ENCODE results near the gene SYCP2L. TPM values are rescaled to one million over a fixed set of nuclear protein-coding genes. Genes with fewer than 3 reads are reported as not detected.

SYCP2L gene
- total and polyA plus RNA-seq, 3 experiments from 2014 or later: not detected

DNA sequence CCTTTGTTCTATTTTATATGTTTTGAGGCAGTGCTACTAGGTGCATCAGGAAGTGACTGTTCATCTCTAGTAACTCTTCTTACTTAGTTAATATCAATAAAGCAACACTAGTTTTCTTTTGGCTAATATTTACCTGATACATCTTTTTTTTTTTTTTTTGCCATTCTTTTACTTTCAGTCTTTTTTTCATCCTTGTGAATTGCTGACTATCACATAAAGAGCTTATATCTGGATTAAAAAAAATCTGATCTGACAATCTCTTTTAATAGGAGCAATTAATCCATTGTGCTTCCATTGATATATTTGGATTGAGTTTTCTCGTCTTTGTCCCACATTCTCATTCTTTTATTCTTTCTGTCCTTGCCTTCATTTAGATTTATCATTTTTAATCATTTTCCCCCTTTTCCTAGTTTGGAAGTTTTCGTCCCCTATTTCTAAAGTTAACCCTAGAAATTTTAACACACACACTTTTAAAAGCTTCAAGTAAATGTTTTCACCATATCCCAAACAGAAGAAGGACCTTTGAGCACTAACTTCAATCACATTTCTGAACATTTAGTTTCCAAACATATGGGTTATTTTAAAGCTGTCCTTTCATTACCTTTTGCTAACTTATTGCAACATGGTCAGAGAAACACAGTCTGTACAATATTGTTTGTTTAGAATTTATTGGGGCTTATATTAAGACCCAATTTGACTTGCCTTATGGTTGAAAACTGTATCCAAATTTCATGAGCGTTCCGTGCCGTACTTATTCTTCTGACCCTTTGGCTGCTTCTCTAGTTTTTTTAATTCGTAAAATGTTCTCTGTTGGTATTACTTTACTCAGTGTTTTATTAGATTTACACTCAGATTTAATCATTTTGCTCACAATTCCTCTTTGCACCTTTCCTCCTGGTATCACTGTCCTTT is 63.0 kb downstream of the SYCP2L start:
- CTCF ChIA-PET: no interaction called here
- Mint-ChIP-seq H3K27me3 (peaks cover 8 to 41% of the 10 kb centered on the region in 2 donors), H3K4me3 (no peak overlapping the region), H3K27ac (no peak overlapping the region), H3K9me3 (peaks cover 0 to 4% (median 0%) of the 10 kb centered on the region in 5 donors), H3K36me3 (peaks cover 0 to 3% (median 3%) of the 10 kb centered on the region in 3 donors), H3K4me1 (no peaks in the 10 kb centered on the region)
- POLR2A ChIA-PET: no interaction called here
- Histone ChIP-seq H3K4me3 (ENCODE audit: low read length) (no peak overlapping the region), H3K36me3 (ENCODE audit: insufficient read depth, low read length) (no peaks in the 10 kb centered on the region), H3K27me3 (ENCODE audit: insufficient read depth, low read length, poor library complexity, severe bottlenecking) (no peaks in the 10 kb centered on the region), H3K27ac (ENCODE audit: low read depth, low read length) (no peak overlapping the region), H3K9me3 (ENCODE audit: low read length) (no peaks in the 10 kb centered on the region), H3K4me1 (ENCODE audit: insufficient read depth, low read length) (no peaks in the 10 kb centered on the region)
- DNase-seq: no peak

DNA sequence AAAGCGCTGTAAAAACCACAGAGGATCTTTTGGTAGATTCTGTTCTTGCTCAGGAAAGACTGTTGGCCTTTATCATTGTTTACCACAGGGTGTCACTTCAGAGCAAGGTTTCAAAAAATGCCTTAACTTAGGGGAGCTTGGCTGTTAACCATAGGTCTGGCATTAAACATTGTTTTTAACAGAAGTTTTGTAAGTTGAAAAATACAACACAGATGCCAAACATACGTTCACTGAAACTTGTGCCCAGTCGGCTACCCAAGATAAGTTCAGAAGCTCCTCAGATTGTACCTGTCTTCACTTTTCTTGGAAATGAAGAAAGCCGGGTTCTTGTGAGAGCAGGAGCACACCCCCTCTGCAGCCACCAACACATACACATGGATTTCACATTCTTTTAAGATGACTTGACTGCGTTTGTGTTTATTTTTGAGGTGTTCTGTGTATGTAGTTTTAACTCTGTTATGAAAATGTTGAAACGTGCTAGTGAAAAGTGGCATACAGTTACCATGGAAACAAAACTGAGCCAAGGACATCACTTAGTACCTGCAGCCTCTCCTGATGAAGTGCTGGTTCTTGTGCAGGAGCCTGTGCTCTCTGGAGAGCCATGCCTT is 64.9 kb downstream of the SYCP2L start:
- CTCF ChIA-PET: no interaction called here
- no peak for DNase-seq
- H3K9me3 ChIP-seq (ENCODE audit: low read length): no peaks in the 10 kb centered on the region

DNA sequence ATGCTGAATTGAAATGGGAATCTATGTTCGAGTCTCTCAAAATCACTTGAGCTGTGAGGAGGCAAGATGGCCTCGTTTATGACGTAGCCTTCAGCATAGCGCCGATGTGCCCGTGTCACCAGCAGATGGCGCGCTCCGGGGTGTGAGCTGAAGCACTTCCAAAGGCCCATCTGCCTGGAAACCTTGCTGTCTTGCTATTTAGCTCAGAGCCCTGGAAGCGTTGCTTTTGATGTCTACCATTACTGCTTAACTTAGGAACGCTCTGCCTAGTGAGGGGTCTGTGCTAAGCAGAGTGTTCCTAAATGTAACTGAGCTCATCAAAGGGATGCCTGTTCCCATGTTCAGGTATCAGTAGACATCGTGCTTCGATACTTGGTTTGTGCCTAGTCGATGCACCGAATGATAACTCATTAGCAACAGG is 67.7 kb downstream of the SYCP2L start:
- no peaks in the 10 kb centered on the region for H3K4me1 ChIP-seq (ENCODE audit: insufficient read depth, low read length)
- no peak overlapping the region for H3K4me3 Mint-ChIP-seq
- ChIA-PET POLR2A (no interaction called here), CTCF (interaction anchor here (0.7 to 1.6 kb wide), 2 partner anchors 24 to 542 kb away, joined by 4 to 6 read pairs; no protein-coding TSS in a partner anchor)
- no peaks in the 10 kb centered on the region for H3K4me1 Mint-ChIP-seq
- H3K27ac ChIP-seq (ENCODE audit: low read depth, low read length): no peak overlapping the region
- H3K9me3 Mint-ChIP-seq: peaks cover 0 to 2% (median 0%) of the 10 kb centered on the region in 5 donors
- H3K27me3 Mint-ChIP-seq: peaks cover 8 to 32% of the 10 kb centered on the region in 2 donors
- peaks cover 0 to 3% (median 3%) of the 10 kb centered on the region in 3 donors for H3K36me3 Mint-ChIP-seq
- no peaks in the 10 kb centered on the region for H3K27me3 ChIP-seq (ENCODE audit: insufficient read depth, low read length, poor library complexity, severe bottlenecking)
- H3K9me3 ChIP-seq (ENCODE audit: low read length): no peaks in the 10 kb centered on the region
- H3K36me3 ChIP-seq (ENCODE audit: insufficient read depth, low read length): no peaks in the 10 kb centered on the region
- H3K27ac Mint-ChIP-seq: no peak overlapping the region
- DNase-seq: peak; percentile 17 to 62 (median 26)
- no peak overlapping the region for H3K4me3 ChIP-seq (ENCODE audit: low read length)

More for the DNA sequence above, 64.9 kb downstream of the SYCP2L start:
- Histone ChIP-seq H3K27ac (ENCODE audit: low read depth, low read length) (no peak overlapping the region), H3K36me3 (ENCODE audit: insufficient read depth, low read length) (no peaks in the 10 kb centered on the region), H3K27me3 (ENCODE audit: insufficient read depth, low read length, poor library complexity, severe bottlenecking) (no peaks in the 10 kb centered on the region), H3K4me3 (ENCODE audit: low read length) (no peak overlapping the region), H3K4me1 (ENCODE audit: insufficient read depth, low read length) (no peaks in the 10 kb centered on the region)
- POLR2A ChIA-PET: no interaction called here
- H3K27ac Mint-ChIP-seq: no peak overlapping the region
- H3K4me1 Mint-ChIP-seq: no peaks in the 10 kb centered on the region
- H3K9me3 Mint-ChIP-seq: peaks cover 0 to 4% (median 0%) of the 10 kb centered on the region in 5 donors
- peaks cover 8 to 41% of the 10 kb centered on the region in 2 donors for H3K27me3 Mint-ChIP-seq
- H3K4me3 Mint-ChIP-seq: no peak overlapping the region
- peaks cover 0 to 3% (median 3%) of the 10 kb centered on the region in 3 donors for H3K36me3 Mint-ChIP-seq

DNA sequence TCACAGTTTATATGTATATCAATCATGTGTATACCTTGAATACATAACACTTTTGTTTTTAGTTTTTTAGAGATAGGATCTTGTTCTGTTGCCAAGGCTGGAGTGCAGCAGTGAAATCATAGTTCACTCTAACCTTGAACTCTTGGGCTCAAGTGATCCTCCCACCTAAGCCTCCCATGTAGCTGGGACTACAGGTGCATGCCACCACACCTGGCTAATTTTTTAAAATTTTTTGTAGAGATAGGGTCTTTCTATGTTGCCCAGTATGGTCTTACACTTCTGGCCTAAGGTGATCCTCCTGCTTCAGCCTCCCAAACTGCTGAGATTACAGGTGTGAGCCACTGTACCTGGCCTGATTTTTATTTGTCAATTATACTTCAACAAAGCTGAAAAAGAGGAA is 69.9 kb downstream of the SYCP2L start:
- H3K4me1 Mint-ChIP-seq: no peaks in the 10 kb centered on the region

DNA sequence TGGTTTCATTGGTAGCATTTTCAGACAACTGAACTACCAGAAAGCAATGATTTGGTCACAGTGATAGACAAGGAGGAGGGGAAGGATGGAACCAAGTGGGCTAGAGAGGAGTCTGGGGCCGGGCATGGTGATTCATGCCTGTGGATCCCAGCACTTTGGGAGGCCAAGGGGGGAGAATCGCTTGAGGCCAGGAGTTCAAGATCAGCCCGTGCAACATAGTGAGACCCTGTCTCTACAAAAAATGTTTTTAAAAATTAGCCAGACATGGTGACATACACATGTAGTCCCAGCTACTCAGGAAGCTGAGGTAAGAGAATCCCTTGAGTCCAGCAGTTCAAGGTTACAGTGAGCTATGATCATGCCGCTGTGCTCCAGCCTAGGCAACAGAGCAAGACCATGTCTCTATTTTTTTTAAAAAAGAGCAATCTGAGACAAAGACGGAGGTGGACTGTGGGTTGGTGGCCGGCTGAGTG is 70.6 kb downstream of the SYCP2L start:
- no peak overlapping the region for H3K4me3 Mint-ChIP-seq
- DNase-seq: no peak
- no peak overlapping the region for H3K27ac Mint-ChIP-seq
- H3K36me3 Mint-ChIP-seq: peaks cover 0 to 3% (median 3%) of the 10 kb centered on the region in 3 donors
- POLR2A ChIA-PET: no interaction called here
- Histone ChIP-seq H3K27ac (ENCODE audit: low read depth, low read length) (no peak overlapping the region), H3K27me3 (ENCODE audit: insufficient read depth, low read length, poor library complexity, severe bottlenecking) (no peaks in the 10 kb centered on the region), H3K4me3 (ENCODE audit: low read length) (no peak overlapping the region), H3K36me3 (ENCODE audit: insufficient read depth, low read length) (no peaks in the 10 kb centered on the region), H3K9me3 (ENCODE audit: low read length) (no peaks in the 10 kb centered on the region), H3K4me1 (ENCODE audit: insufficient read depth, low read length) (no peaks in the 10 kb centered on the region)
- CTCF ChIA-PET: no interaction called here
- H3K9me3 Mint-ChIP-seq: peaks cover 0 to 2% (median 0%) of the 10 kb centered on the region in 5 donors
- no peaks in the 10 kb centered on the region for H3K4me1 Mint-ChIP-seq
- H3K27me3 Mint-ChIP-seq: peaks cover 8 to 31% of the 10 kb centered on the region in 2 donors

More for the DNA sequence above, 69.9 kb downstream of the SYCP2L start:
- Histone ChIP-seq H3K9me3 (ENCODE audit: low read length) (no peaks in the 10 kb centered on the region), H3K4me3 (ENCODE audit: low read length) (no peak overlapping the region), H3K4me1 (ENCODE audit: insufficient read depth, low read length) (no peaks in the 10 kb centered on the region), H3K27me3 (ENCODE audit: insufficient read depth, low read length, poor library complexity, severe bottlenecking) (no peaks in the 10 kb centered on the region), H3K36me3 (ENCODE audit: insufficient read depth, low read length) (no peaks in the 10 kb centered on the region), H3K27ac (ENCODE audit: low read depth, low read length) (no peak overlapping the region)
- ChIA-PET CTCF (no interaction called here), POLR2A (no interaction called here)
- peaks cover 8 to 37% of the 10 kb centered on the region in 2 donors for H3K27me3 Mint-ChIP-seq
- no peak overlapping the region for H3K27ac Mint-ChIP-seq
- H3K4me3 Mint-ChIP-seq: no peak overlapping the region
- no peak for DNase-seq
- peaks cover 0 to 2% (median 0%) of the 10 kb centered on the region in 5 donors for H3K9me3 Mint-ChIP-seq
- peaks cover 0 to 3% (median 3%) of the 10 kb centered on the region in 3 donors for H3K36me3 Mint-ChIP-seq

DNA sequence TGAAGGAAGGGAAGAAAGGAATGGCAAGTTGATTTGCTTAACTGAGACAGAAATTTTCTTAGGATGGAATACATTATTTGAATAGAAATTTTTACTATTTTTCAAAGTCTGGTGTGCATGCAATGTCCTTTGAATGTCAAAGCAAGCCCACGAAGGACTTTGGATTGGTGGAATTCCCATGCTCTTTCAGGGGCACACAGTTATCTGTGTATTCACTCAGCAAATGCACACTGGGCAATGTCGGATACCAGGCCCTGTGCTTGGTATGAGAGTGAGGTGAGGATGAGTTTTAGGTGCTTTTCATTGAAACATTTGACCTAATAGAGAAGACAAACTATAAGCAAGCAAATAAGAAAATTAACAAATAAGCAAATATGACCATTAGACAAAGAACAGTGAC is 73.3 kb downstream of the SYCP2L start:
- H3K27me3 ChIP-seq (ENCODE audit: insufficient read depth, low read length, poor library complexity, severe bottlenecking): no peaks in the 10 kb centered on the region
- H3K36me3 ChIP-seq (ENCODE audit: insufficient read depth, low read length): no peaks in the 10 kb centered on the region
- ChIA-PET CTCF (no interaction called here), POLR2A (no interaction called here)
- Mint-ChIP-seq H3K9me3 (peaks cover under 1 to 5% (median 4%) of the 10 kb centered on the region in 5 donors), H3K36me3 (peaks cover 0 to 6% (median 0%) of the 10 kb centered on the region in 3 donors), H3K27ac (no peak overlapping the region), H3K4me3 (no peak overlapping the region), H3K4me1 (no peaks in the 10 kb centered on the region), H3K27me3 (peaks cover 6 to 31% of the 10 kb centered on the region in 2 donors)
- DNase-seq: no peak
- no peaks in the 10 kb centered on the region for H3K4me1 ChIP-seq (ENCODE audit: insufficient read depth, low read length)
- no peak overlapping the region for H3K27ac ChIP-seq (ENCODE audit: low read depth, low read length)
- H3K4me3 ChIP-seq (ENCODE audit: low read length): no peak overlapping the region
- no peaks in the 10 kb centered on the region for H3K9me3 ChIP-seq (ENCODE audit: low read length)

DNA sequence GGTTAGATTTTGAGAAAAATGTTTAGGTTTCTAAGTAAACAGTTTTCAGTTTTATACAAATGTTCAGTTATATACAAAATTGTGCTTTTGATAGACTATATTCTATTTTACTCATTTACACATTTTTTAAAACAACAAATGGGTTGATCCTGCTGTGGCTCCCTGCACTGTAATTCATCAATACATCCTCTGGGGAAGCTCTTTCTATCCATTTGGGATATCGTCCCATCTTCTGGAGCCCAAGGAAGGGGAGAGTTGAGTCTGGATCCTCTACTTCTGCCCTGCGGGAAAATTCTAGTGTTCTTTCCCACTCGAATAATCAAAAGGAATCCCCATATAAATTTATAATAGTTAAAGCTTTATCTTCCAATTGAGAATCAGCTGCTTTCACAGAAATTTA is 75.0 kb downstream of the SYCP2L start:
- ChIA-PET CTCF (no interaction called here), POLR2A (no interaction called here)
- H3K9me3 Mint-ChIP-seq: peaks cover 9 to 16% (median 13%) of the 10 kb centered on the region in 5 donors
- H3K4me1 ChIP-seq (ENCODE audit: insufficient read depth, low read length): no peaks in the 10 kb centered on the region
- no peak for DNase-seq
- H3K27me3 Mint-ChIP-seq: peaks cover 6 to 41% of the 10 kb centered on the region in 2 donors
- H3K4me3 ChIP-seq (ENCODE audit: low read length): no peak overlapping the region
- no peaks in the 10 kb centered on the region for H3K4me1 Mint-ChIP-seq
- H3K36me3 Mint-ChIP-seq: peaks cover 0 to 9% (median 0%) of the 10 kb centered on the region in 3 donors
- H3K27ac Mint-ChIP-seq: no peak overlapping the region
- no peaks in the 10 kb centered on the region for H3K9me3 ChIP-seq (ENCODE audit: low read length)
- H3K27me3 ChIP-seq (ENCODE audit: insufficient read depth, low read length, poor library complexity, severe bottlenecking): no peaks in the 10 kb centered on the region
- no peaks in the 10 kb centered on the region for H3K36me3 ChIP-seq (ENCODE audit: insufficient read depth, low read length)
- no peak overlapping the region for H3K27ac ChIP-seq (ENCODE audit: low read depth, low read length)
- H3K4me3 Mint-ChIP-seq: no peak overlapping the region

DNA sequence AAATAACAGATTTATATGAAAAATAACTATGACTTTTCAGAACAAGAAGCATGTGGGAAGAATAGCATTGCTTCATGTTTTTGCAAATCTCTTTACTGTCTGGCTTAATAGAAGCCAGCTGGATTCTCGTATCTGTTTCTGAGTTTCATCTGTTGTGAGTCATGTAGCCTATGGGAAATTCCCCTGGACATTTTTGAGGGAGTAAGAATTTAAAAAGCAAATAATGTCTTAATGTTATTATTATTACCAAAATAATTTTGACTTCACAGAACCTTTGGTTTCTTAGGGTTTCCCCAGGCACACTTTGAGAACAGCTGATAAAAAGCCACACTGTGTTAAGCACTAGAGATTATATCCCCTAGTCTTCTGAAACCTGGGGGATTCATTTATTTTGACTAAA is 75.8 kb downstream of the SYCP2L start:
- H3K36me3 ChIP-seq (ENCODE audit: insufficient read depth, low read length): no peaks in the 10 kb centered on the region
- H3K4me3 ChIP-seq (ENCODE audit: low read length): no peak overlapping the region
- H3K27me3 ChIP-seq (ENCODE audit: insufficient read depth, low read length, poor library complexity, severe bottlenecking): no peaks in the 10 kb centered on the region
- no peaks in the 10 kb centered on the region for H3K4me1 ChIP-seq (ENCODE audit: insufficient read depth, low read length)
- H3K36me3 Mint-ChIP-seq: peaks cover 0 to 9% (median 0%) of the 10 kb centered on the region in 3 donors
- H3K4me3 Mint-ChIP-seq: no peak overlapping the region
- no peaks in the 10 kb centered on the region for H3K4me1 Mint-ChIP-seq
- no peak for DNase-seq
- H3K9me3 ChIP-seq (ENCODE audit: low read length): no peaks in the 10 kb centered on the region
- ChIA-PET CTCF (no interaction called here), POLR2A (no interaction called here)
- H3K27ac Mint-ChIP-seq: no peak overlapping the region
- H3K9me3 Mint-ChIP-seq: peaks cover 10 to 16% (median 14%) of the 10 kb centered on the region in 5 donors
- H3K27me3 Mint-ChIP-seq: peaks cover 6 to 37% of the 10 kb centered on the region in 2 donors
- no peak overlapping the region for H3K27ac ChIP-seq (ENCODE audit: low read depth, low read length)
